NCI-H82 (cell line): ENCODE measurements around the gene FEM1A.

Source experiments
- DNase-seq: peaks from one replicate; lab custom pipeline; 2025; lab: John Stamatoyannopoulos, UW

The FEM1A gene

DNA sequence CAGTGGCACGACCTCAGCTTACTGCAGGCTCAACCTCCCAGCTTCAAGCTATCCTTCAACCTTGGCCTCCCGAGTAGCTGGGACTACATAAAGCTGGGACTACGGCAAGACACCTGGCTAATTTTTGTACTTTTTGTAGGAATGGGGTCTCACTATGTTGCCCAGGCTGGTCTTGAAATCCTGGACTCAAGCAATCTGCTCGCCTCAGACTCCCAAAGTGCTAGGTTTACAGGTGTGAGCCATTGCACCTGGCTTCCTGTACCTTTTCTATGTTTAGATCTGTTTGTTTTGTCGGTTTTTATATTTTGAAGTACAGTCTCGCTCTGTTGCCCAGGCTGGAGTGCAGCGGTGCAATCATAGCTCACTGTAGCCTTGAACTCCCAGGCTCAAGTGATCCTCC is 57.5 kb downstream of the FEM1A start:
- DNase-seq, result no peak
